H1 (cell line): ENCODE results near the gene ATG16L1. TPM values are rescaled to one million over a fixed set of nuclear protein-coding genes. Genes with fewer than 3 reads are reported as not detected.

Source experiments
- GABPA ChIP-seq: IDR thresholded peaks from 2 replicates; pipeline ENCODE4 v1.6.1; 2011; ENCODE audit warnings: mild to moderate bottlenecking, low read length, moderate library complexity, borderline replicate concordance; ENCODE audit not compliant: insufficient read depth
- KDM4A ChIP-seq: IDR thresholded peaks from one replicate; pipeline ENCODE4 v1.7.1; 2012; ENCODE audit warnings: low read depth, mild to moderate bottlenecking, moderate library complexity, low read length, inconsistent platforms; ENCODE audit not compliant: severe bottlenecking
- polyA plus RNA-seq, 7 experiments: library from polyadenylated mRNA; depleted of rRNA in 3 of 7; stranded (reverse) in 5 of 7; unstranded in 2 of 7; fragments of >200 nt in 5 of 7; fragments of 200-250 nt in 2 of 7; gene quantifications; 1 replicate in 5 of 7; 2 replicates in 1 of 7; 4 replicates in 1 of 7; pipeline versions ENCODE4 v1.2.1 to v1.2.3, GENCODE V29; 2011 to 2013; ENCODE audit warnings: missing spikeins in 2 of 7, mixed read lengths in 2 of 7
- total RNA-seq: library from RNA; stranded (reverse); fragmentation: NEBNext Ultra II Directional; extraction: Animal tissue kit (Norgen Biotek cat#: 25700); gene quantifications from 2 replicates; pipeline ENCODE4 v1.2.1, GENCODE V29; 2021

The ATG16L1 gene
- total and polyA plus RNA-seq, 2 of the 8 experiments (the other 6 are each of a cell fraction or from before 2014, with no cell fraction given): 18.3 to 31.0 TPM

- TF ChIP-seq KDM4A (no peak), GABPA (no peak)
Observed at GRCh38 chr2:233219848-233220247, 31.6 kb upstream of the ATG16L1 start (continued).
